GM19438 (cell line): ENCODE measurements around the gene PRR14.
"Not testable (repeated sequence)": the region's sequence is repeated elsewhere in the genome, so short reads cannot be mapped to it uniquely, and the experiment has no call there.

ENCODE experiments used
- ATAC-seq: cut with Tn5 transposase; IDR thresholded peaks from one replicate; pipeline ENCODE4 v1.9.1; 2021; ENCODE audit warnings: low read depth; ENCODE audit not compliant: unreplicated experiment

The PRR14 gene

GRCh38 chr16:30628628-30629540 lies 21.9 kb upstream of the PRR14 start:
- no peak for ATAC-seq

GRCh38 chr16:30632454-30632853 lies 18.3 kb upstream of the PRR14 start:
- ATAC-seq, result not testable (repeated sequence)

GRCh38 chr16:30633526-30633925 lies 17.2 kb upstream of the PRR14 start:
- ATAC-seq, result no peak

- no peak for ATAC-seq
Measured at GRCh38 chr16:30636599-30636998, 14.2 kb upstream of the PRR14 start.

- not testable (repeated sequence) for ATAC-seq
Measured at GRCh38 chr16:30637139-30637538, 13.6 kb upstream of the PRR14 start.

GRCh38 chr16:30637944-30638343 lies 12.8 kb upstream of the PRR14 start:
- ATAC-seq, result no peak

- ATAC-seq, result no peak
Measured at GRCh38 chr16:30641378-30641982, 9.3 kb upstream of the PRR14 start.

GRCh38 chr16:30644334-30644830 lies 6.4 kb upstream of the PRR14 start:
- no peak for ATAC-seq

- ATAC-seq, result no peak
Measured at GRCh38 chr16:30645727-30646126, 5.0 kb upstream of the PRR14 start.

- ATAC-seq, result no peak
Measured at GRCh38 chr16:30647274-30647571, 3.5 kb upstream of the PRR14 start.

- no peak for ATAC-seq
Measured at GRCh38 chr16:30649725-30650368, 913 bp upstream of the PRR14 start.

GRCh38 chr16:30651124-30652004 lies 604 bp downstream of the PRR14 start:
- peak; percentile 52 for ATAC-seq

- no peak for ATAC-seq
Measured at GRCh38 chr16:30652005-30652296, 1.2 kb downstream of the PRR14 start.

- no peak for ATAC-seq
Measured at GRCh38 chr16:30652718-30653117, 2.0 kb downstream of the PRR14 start.

- ATAC-seq, result no peak
Measured at GRCh38 chr16:30654856-30655255, 4.1 kb downstream of the PRR14 start.

- ATAC-seq, result no peak
Measured at GRCh38 chr16:30655815-30656347, 5.1 kb downstream of the PRR14 start.

GRCh38 chr16:30656388-30656787 lies 5.6 kb downstream of the PRR14 start:
- ATAC-seq, result no peak

- ATAC-seq, result no peak
Measured at GRCh38 chr16:30656974-30657865, 6.5 kb downstream of the PRR14 start.
